MM.1S (cell line): ENCODE data around the gene ELOVL2.

ENCODE experiments used
- EZH2phosphoT487 ChIP-seq: fragments of 300-600 bp; sonication (generic); IDR thresholded peaks from 2 replicates; pipeline ENCODE4 v1.6.1; 2018; ENCODE audit warnings: antibody characterized with exemption, low read length
- TF ChIP-seq, protein P1 (sequence below): fragments of 300-600 bp; sonication (generic); IDR thresholded peaks from 2 replicates; pipeline ENCODE4 v1.5.1; 2016; ENCODE audit warnings: antibody characterized with exemption, low read length, mixed read lengths

- TF ChIP-seq, protein P1, sequence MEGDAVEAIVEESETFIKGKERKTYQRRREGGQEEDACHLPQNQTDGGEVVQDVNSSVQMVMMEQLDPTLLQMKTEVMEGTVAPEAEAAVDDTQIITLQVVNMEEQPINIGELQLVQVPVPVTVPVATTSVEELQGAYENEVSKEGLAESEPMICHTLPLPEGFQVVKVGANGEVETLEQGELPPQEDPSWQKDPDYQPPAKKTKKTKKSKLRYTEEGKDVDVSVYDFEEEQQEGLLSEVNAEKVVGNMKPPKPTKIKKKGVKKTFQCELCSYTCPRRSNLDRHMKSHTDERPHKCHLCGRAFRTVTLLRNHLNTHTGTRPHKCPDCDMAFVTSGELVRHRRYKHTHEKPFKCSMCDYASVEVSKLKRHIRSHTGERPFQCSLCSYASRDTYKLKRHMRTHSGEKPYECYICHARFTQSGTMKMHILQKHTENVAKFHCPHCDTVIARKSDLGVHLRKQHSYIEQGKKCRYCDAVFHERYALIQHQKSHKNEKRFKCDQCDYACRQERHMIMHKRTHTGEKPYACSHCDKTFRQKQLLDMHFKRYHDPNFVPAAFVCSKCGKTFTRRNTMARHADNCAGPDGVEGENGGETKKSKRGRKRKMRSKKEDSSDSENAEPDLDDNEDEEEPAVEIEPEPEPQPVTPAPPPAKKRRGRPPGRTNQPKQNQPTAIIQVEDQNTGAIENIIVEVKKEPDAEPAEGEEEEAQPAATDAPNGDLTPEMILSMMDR = no peak
- TF ChIP-seq EZH2phosphoT487 = no peak
Observed at GRCh38 chr6:11018225-11018624, 25.9 kb downstream of the ELOVL2 start.
